KMS-11 (cell line): ENCODE results near the gene KCTD17.

Experiments
- H2AFZ ChIP-seq: fragments of 200-600 bp; sonication (generic); 2 replicates; pipeline ENCODE4 v1.6.1; 2016; ENCODE audit warnings: antibody characterized with exemption, mixed run types, low read depth
- H3K27ac ChIP-seq: fragments of 200-600 bp; sonication (generic); 2 replicates; pipeline ENCODE4 v1.6.1; 2016; ENCODE audit warnings: mild to moderate bottlenecking, mixed run types
- H3K27me3 ChIP-seq: fragments of 200-600 bp; sonication (generic); 2 replicates; pipeline ENCODE4 v1.6.1; 2017; ENCODE audit warnings: mild to moderate bottlenecking, low read depth, mixed run types, moderate library complexity; ENCODE audit not compliant: insufficient read depth
- H3K36me3 ChIP-seq: fragments of 200-600 bp; sonication (generic); 2 replicates; pipeline ENCODE4 v1.6.1; 2017; ENCODE audit warnings: mild to moderate bottlenecking, mixed run types; ENCODE audit not compliant: insufficient read depth
- H3K4me1 ChIP-seq: fragments of 200-600 bp; sonication (generic); 2 replicates; pipeline ENCODE4 v1.6.1; 2016; ENCODE audit warnings: mild to moderate bottlenecking, low read depth, mixed run types; ENCODE audit not compliant: poor library complexity, severe bottlenecking
- H3K4me2 ChIP-seq: fragments of 200-600 bp; sonication (generic); 2 replicates; pipeline ENCODE4 v1.7.0; 2016; ENCODE audit warnings: mild to moderate bottlenecking, mixed run types
- H3K4me3 ChIP-seq: fragments of 200-600 bp; sonication (generic); IDR thresholded peaks from 2 replicates; pipeline ENCODE4 v1.6.1; 2017; ENCODE audit warnings: low read depth, low read length, mixed read lengths; ENCODE audit not compliant: insufficient read depth
- H3K79me2 ChIP-seq: fragments of 200-600 bp; sonication (generic); 2 replicates; pipeline ENCODE4 v1.6.1; 2016; ENCODE audit warnings: low read depth, mixed run types; ENCODE audit not compliant: insufficient read depth
- H3K9ac ChIP-seq: fragments of 200-600 bp; sonication (generic); 2 replicates; pipeline ENCODE4 v1.6.1; 2016; ENCODE audit warnings: mild to moderate bottlenecking, mixed run types
- H4K20me1 ChIP-seq: fragments of 200-600 bp; sonication (generic); 2 replicates; pipeline ENCODE4 v1.6.1; 2016; ENCODE audit warnings: mild to moderate bottlenecking, mixed run types; ENCODE audit not compliant: insufficient read depth
- TF ChIP-seq, protein P1 (sequence below): fragments of 200-600 bp; sonication (generic); conservative IDR thresholded peaks from 2 replicates; pipeline ENCODE4 v1.6.1; 2017; ENCODE audit warnings: low read depth, mild to moderate bottlenecking, antibody characterized with exemption, low read length, moderate library complexity, mixed read lengths

The KCTD17 gene

DNA sequence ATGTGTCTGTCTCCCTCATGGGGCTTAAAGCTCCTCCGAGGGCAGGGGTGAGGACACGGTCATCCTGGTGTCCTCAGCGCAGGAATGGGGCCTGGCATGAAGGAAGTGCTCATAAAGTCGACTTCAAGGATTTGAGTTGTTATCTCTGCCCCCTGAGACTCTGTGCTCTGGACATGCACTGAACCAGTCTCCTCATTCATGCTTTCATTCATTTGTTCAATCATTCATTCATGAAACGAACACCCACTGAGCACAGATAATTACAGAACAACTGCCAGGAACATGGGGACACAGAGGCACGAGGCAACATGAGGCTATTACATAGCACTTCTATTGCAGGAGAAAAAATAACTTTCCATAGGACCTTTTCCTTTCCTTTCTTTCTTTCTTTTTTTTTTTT is 41.5 kb downstream of the KCTD17 start:
- TF ChIP-seq, protein P1, sequence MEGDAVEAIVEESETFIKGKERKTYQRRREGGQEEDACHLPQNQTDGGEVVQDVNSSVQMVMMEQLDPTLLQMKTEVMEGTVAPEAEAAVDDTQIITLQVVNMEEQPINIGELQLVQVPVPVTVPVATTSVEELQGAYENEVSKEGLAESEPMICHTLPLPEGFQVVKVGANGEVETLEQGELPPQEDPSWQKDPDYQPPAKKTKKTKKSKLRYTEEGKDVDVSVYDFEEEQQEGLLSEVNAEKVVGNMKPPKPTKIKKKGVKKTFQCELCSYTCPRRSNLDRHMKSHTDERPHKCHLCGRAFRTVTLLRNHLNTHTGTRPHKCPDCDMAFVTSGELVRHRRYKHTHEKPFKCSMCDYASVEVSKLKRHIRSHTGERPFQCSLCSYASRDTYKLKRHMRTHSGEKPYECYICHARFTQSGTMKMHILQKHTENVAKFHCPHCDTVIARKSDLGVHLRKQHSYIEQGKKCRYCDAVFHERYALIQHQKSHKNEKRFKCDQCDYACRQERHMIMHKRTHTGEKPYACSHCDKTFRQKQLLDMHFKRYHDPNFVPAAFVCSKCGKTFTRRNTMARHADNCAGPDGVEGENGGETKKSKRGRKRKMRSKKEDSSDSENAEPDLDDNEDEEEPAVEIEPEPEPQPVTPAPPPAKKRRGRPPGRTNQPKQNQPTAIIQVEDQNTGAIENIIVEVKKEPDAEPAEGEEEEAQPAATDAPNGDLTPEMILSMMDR, result no peak
- Histone ChIP-seq H3K27me3 (peaks cover 11% of the 10 kb centered on the region; the same call in 1 of the 2 replicates), H3K9ac (no peak overlapping the region), H3K79me2 (no peaks in the 10 kb centered on the region), H3K4me3 (no peak overlapping the region), H4K20me1 (no peaks in the 10 kb centered on the region), H3K36me3 (no peaks in the 10 kb centered on the region), H3K27ac (no peak overlapping the region), H3K4me1 (no peaks in the 10 kb centered on the region), H2AFZ (no peak overlapping the region), H3K4me2 (no peak overlapping the region)

GRCh38 chr22:37094239-37094638 is 42.7 kb downstream of the KCTD17 start:
- Histone ChIP-seq H3K36me3 (no peaks in the 10 kb centered on the region), H3K4me1 (no peaks in the 10 kb centered on the region), H2AFZ (no peak overlapping the region), H3K27ac (no peak overlapping the region), H4K20me1 (no peaks in the 10 kb centered on the region), H3K4me2 (no peak overlapping the region), H3K9ac (no peak overlapping the region), H3K4me3 (no peak overlapping the region), H3K79me2 (no peaks in the 10 kb centered on the region), H3K27me3 (peaks cover 7% of the 10 kb centered on the region; the same call in 1 of the 2 replicates)
- TF ChIP-seq, protein P1, result no peak

- no peaks in the 10 kb centered on the region for H3K4me1 ChIP-seq
- H3K27ac ChIP-seq, result no peak overlapping the region
- peaks cover 7% of the 10 kb centered on the region; the same call in 1 of the 2 replicates for H3K27me3 ChIP-seq
- no peaks in the 10 kb centered on the region for H3K79me2 ChIP-seq
- TF ChIP-seq, protein P1, result no peak
- H3K4me2 ChIP-seq, result no peak overlapping the region
- no peaks in the 10 kb centered on the region for H4K20me1 ChIP-seq
- no peak overlapping the region for H3K4me3 ChIP-seq
- H3K9ac ChIP-seq, result no peak overlapping the region
- H2AFZ ChIP-seq, result no peak overlapping the region
- H3K36me3 ChIP-seq, result no peaks in the 10 kb centered on the region
These were observed 43.6 kb downstream of the KCTD17 start for GRCh38 chr22:37095113-37095512.

GRCh38 chr22:37097346-37097745 is 45.8 kb downstream of the KCTD17 start:
- no peaks in the 10 kb centered on the region for H3K36me3 ChIP-seq
- H3K79me2 ChIP-seq, result no peaks in the 10 kb centered on the region
- TF ChIP-seq, protein P1, result no peak
- H3K27me3 ChIP-seq, result peaks cover 7% of the 10 kb centered on the region; the same call in 1 of the 2 replicates
- no peak overlapping the region for H3K27ac ChIP-seq
- no peak overlapping the region for H3K9ac ChIP-seq
- H3K4me2 ChIP-seq, result no peak overlapping the region
- no peak overlapping the region for H2AFZ ChIP-seq
- no peaks in the 10 kb centered on the region for H4K20me1 ChIP-seq
- H3K4me3 ChIP-seq, result no peak overlapping the region
- H3K4me1 ChIP-seq, result no peaks in the 10 kb centered on the region
